OCI-LY7 (cell line): ENCODE measurements around the gene HSPB7. TPM values are rescaled to one million over a fixed set of nuclear protein-coding genes. Genes with fewer than 3 reads are reported as not detected.
"Not testable (repeated sequence)": the region's sequence is repeated elsewhere in the genome, so short reads cannot be mapped to it uniquely, and the experiment has no call there.

Experiments
- BruUV-seq: library from RNA; stranded (reverse); fragments of 400-500 nt; replicated peaks from 2 replicates; lab custom pipeline; 2021; lab: Mats Ljungman, UMichigan
- CTCF ChIA-PET: fragments of 300-600 bp; sonication (Branson Sonifier 250); formaldehyde crosslinking; loops from one replicate; lab custom pipeline; 2022; ENCODE audit warnings: antibody characterized with exemption; ENCODE audit not compliant: unreplicated experiment; lab: Charles Lee
- POLR2A ChIA-PET: fragments of 300-600 bp; sonication (Branson Sonifier 250); formaldehyde crosslinking; loops from one replicate; lab custom pipeline; 2022; ENCODE audit warnings: antibody characterized with exemption; lab: Charles Lee
- DNase-seq: peaks from one replicate; pipeline ENCODE4 v3.0.0-alpha.2; 2015; ENCODE audit warnings: low spot score
- H2AFZ ChIP-seq: fragments of 200-600 bp; sonication (generic), shearing (Covaris generic); 2 replicates; pipeline ENCODE4 v1.6.1; 2014; ENCODE audit warnings: mild to moderate bottlenecking, antibody characterized with exemption, low read length, moderate library complexity
- H3K27ac ChIP-seq: fragments of 200-600 bp; sonication (generic); 2 replicates; pipeline ENCODE4 v1.5.1; 2014; ENCODE audit warnings: mixed run types, low read depth, mild to moderate bottlenecking, moderate library complexity, low read length, inconsistent platforms; ENCODE audit not compliant: poor library complexity, severe bottlenecking
- H3K36me3 ChIP-seq: fragments of 200-600 bp; sonication (generic); 2 replicates; pipeline ENCODE4 v1.6.1; 2014; ENCODE audit warnings: mild to moderate bottlenecking, antibody characterized with exemption, low read length, moderate library complexity, mixed read lengths; ENCODE audit not compliant: insufficient read depth
- H3K4me1 ChIP-seq: fragments of 200-600 bp; sonication (generic); 2 replicates; pipeline ENCODE4 v1.5.1; 2014; ENCODE audit warnings: mild to moderate bottlenecking, low read length; ENCODE audit not compliant: insufficient read depth, poor library complexity, severe bottlenecking
- H3K4me2 ChIP-seq: fragments of 200-600 bp; sonication (generic); 2 replicates; pipeline ENCODE4 v1.6.1; 2014; ENCODE audit warnings: mild to moderate bottlenecking, low read length
- H3K4me3 ChIP-seq: fragments of 200-600 bp; sonication (generic); 2 replicates; pipeline ENCODE4 v1.5.1; 2014; ENCODE audit warnings: mild to moderate bottlenecking, low read depth, low read length; ENCODE audit not compliant: poor library complexity, severe bottlenecking
- H3K79me2 ChIP-seq: fragments of 200-600 bp; sonication (generic); 2 replicates; pipeline ENCODE4 v1.6.1; 2016; ENCODE audit warnings: low read depth, mild to moderate bottlenecking, low read length, moderate library complexity, mixed read lengths; ENCODE audit not compliant: insufficient read depth
- H3K9me2 ChIP-seq: fragments of 200-600 bp; sonication (generic); 2 replicates; pipeline ENCODE4 v1.6.1; 2016; ENCODE audit warnings: mild to moderate bottlenecking, low read length, mixed read lengths; ENCODE audit not compliant: insufficient read depth
- H3K9me3 ChIP-seq: fragments of 200-600 bp; sonication (generic); 2 replicates; pipeline ENCODE4 v1.6.1; 2014; ENCODE audit warnings: mild to moderate bottlenecking, mixed run types, low read length, mixed read lengths
- H4K20me1 ChIP-seq: fragments of 200-600 bp; sonication (generic); 2 replicates; pipeline ENCODE4 v1.6.1; 2014; ENCODE audit warnings: mild to moderate bottlenecking, antibody characterized with exemption, low read length, moderate library complexity, mixed read lengths; ENCODE audit not compliant: insufficient read depth
- EZH2phosphoT487 ChIP-seq: fragments of 200-600 bp; sonication (generic); IDR thresholded peaks from 2 replicates; pipeline ENCODE4 v1.6.1; 2018; ENCODE audit warnings: low read depth, borderline replicate concordance, mild to moderate bottlenecking, mixed run types, antibody characterized with exemption, low read length, moderate library complexity, mixed read lengths
- intact Hi-C: fragments of 100-400 bp; cut with micrococcal nuclease; formaldehyde crosslinking; loops from one replicate; pipeline ENCODE4 v1.10.0; 2022; ENCODE audit not compliant: unreplicated experiment
- total RNA-seq, 2 experiments: library from RNA; depleted of rRNA in 1 of 2; stranded (reverse); fragments of >200 nt in 1 of 2; shearing (Covaris generic) in 1 of 2; gene quantifications; 2 replicates each; pipeline ENCODE4 v1.2.3, GENCODE V29; 2014 to 2022
- TF ChIP-seq, protein P1 (sequence below): fragments of 200-600 bp; sonication (generic); conservative IDR thresholded peaks from 2 replicates; pipeline ENCODE4 v1.5.1; 2014; ENCODE audit warnings: mild to moderate bottlenecking, antibody characterized with exemption, low read length, moderate library complexity, mixed read lengths

HSPB7 gene
- total RNA-seq, 2 experiments from 2014 or later, result not detected

DNA sequence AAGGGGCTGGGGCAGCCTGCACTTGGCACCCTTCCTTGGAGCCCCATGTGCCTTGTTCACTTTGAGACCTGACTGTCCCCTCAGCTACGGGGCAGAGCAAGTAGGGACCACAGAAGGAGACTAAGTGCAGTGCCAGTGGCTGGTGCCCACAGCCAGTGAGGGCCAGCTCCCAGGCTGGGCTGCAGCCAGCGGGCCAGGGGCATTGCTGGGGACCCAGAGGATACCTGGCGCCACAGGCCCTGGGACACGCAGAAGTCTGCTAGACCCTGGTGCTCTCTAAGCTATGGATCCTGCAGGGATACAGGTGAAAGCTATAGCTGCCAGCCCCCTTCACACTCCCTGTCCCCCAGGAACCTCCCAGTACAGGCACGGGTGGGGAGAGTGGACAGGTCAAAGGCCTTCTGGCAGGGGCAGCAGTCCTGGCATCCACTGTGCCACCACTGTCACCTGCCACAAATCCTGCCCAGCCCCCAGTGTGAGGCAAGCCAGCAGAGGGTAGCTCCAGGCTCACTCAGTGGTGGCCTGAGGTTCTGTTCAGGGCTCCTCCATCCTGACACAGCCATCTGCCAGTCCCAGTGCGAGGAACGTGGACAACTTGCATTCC, 5.3 kb upstream of the HSPB7 start:
- DNase-seq, result no peak
- ChIA-PET CTCF (interaction anchor here (0.5 to 0.6 kb wide), 2 partner anchors 18 to 42 kb away, joined by 3 read pairs; no protein-coding TSS in a partner anchor), POLR2A (no interaction called here)
- no peaks in the 10 kb centered on the region for H4K20me1 ChIP-seq
- TF ChIP-seq, protein P1, sequence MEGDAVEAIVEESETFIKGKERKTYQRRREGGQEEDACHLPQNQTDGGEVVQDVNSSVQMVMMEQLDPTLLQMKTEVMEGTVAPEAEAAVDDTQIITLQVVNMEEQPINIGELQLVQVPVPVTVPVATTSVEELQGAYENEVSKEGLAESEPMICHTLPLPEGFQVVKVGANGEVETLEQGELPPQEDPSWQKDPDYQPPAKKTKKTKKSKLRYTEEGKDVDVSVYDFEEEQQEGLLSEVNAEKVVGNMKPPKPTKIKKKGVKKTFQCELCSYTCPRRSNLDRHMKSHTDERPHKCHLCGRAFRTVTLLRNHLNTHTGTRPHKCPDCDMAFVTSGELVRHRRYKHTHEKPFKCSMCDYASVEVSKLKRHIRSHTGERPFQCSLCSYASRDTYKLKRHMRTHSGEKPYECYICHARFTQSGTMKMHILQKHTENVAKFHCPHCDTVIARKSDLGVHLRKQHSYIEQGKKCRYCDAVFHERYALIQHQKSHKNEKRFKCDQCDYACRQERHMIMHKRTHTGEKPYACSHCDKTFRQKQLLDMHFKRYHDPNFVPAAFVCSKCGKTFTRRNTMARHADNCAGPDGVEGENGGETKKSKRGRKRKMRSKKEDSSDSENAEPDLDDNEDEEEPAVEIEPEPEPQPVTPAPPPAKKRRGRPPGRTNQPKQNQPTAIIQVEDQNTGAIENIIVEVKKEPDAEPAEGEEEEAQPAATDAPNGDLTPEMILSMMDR, result no peak
- no peak for TF ChIP-seq EZH2phosphoT487
- intact Hi-C loops, result no loop called here
- no peaks in the 10 kb centered on the region for H3K9me3 ChIP-seq
- no peak overlapping the region for H3K4me3 ChIP-seq
- no peaks in the 10 kb centered on the region for H3K4me1 ChIP-seq
- H3K36me3 ChIP-seq, result no peaks in the 10 kb centered on the region
- BruUV-seq, result no TSS peak
- H3K27ac ChIP-seq, result no peak overlapping the region
- H3K4me2 ChIP-seq, result no peak overlapping the region
- no peak overlapping the region for H2AFZ ChIP-seq
- H3K9me2 ChIP-seq, result no peaks in the 10 kb centered on the region
- H3K79me2 ChIP-seq, result no peaks in the 10 kb centered on the region

DNA sequence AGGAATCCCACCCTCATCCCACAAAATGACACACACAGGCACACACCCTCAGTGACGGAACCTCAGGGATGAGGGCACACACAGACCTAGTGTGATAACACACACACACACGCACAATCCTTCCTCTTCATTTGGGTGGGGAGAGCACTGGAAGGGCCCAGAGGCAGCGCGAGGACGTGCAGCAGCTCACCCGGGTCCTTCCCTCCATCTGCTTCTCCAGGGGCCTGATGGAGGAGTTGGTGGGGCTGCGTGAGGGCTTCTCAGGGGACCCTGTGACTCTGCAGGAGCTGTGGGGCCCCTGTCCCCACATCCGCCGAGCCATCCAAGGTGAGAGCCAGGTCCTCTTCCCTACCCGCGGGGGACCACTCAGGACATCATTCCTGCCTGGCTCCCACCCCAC, 4.5 kb upstream of the HSPB7 start:
- Histone ChIP-seq H3K9me3 (no peaks in the 10 kb centered on the region), H3K79me2 (no peaks in the 10 kb centered on the region), H3K4me1 (no peaks in the 10 kb centered on the region), H3K27ac (no peak overlapping the region), H3K4me3 (no peak overlapping the region), H3K4me2 (no peak overlapping the region), H3K9me2 (no peaks in the 10 kb centered on the region), H4K20me1 (no peaks in the 10 kb centered on the region), H2AFZ (no peak overlapping the region), H3K36me3 (no peaks in the 10 kb centered on the region)
- CTCF ChIA-PET, result no interaction called here
- no TSS peak for BruUV-seq
- POLR2A ChIA-PET, result no interaction called here
- no peak for TF ChIP-seq EZH2phosphoT487
- TF ChIP-seq, protein P1, result no peak
- no peak for DNase-seq
- intact Hi-C loops, result no loop called here

GRCh38 chr1:16021681-16022080, 3.8 kb upstream of the HSPB7 start, which contains the start of gene CLCNKA:
TSS of gene CLCNKA (plus strand) at chr1:16022036. CDS start at chr1:16022620, 584 bp downstream.
- Histone ChIP-seq H3K9me2 (no peaks in the 10 kb centered on the region), H3K79me2 (no peaks in the 10 kb centered on the region), H3K4me1 (no peaks in the 10 kb centered on the region), H3K4me2 (no peak within 1 kb of the TSS), H3K36me3 (no peaks in the 10 kb centered on the region), H3K4me3 (no peak within 1 kb of the TSS), H4K20me1 (no peaks in the 10 kb centered on the region), H2AFZ (no peak within 1 kb of the TSS), H3K9me3 (no peaks in the 10 kb centered on the region), H3K27ac (no peak within 1 kb of the TSS)
- ChIA-PET CTCF (no interaction called here), POLR2A (no interaction called here)
- no TSS peak for BruUV-seq
- TF ChIP-seq, protein P1, result no peak
- no peak for TF ChIP-seq EZH2phosphoT487
- intact Hi-C loops, result loop anchor here (2.0 kb wide), 1 partner anchor 21 kb away; the partner anchor contains the start of gene CLCNKB
- no peak for DNase-seq

- DNase-seq, H3K4me2 ChIP-seq, H3K36me3 ChIP-seq, H3K79me2 ChIP-seq, BruUV-seq, H3K27ac ChIP-seq, H2AFZ ChIP-seq, CTCF ChIA-PET, POLR2A ChIA-PET, H3K4me3 ChIP-seq, H4K20me1 ChIP-seq, H3K4me1 ChIP-seq, H3K9me2 ChIP-seq, H3K9me3 ChIP-seq: not testable (repeated sequence)
- intact Hi-C loops, result loop anchor here (2.0 kb wide), 1 partner anchor 22 kb away; the partner anchor contains the start of gene CLCNKB
Measured at GRCh38 chr1:16020878-16021277, 3.0 kb upstream of the HSPB7 start.
